Bronchial epithelial cell (primary cell): ENCODE measurements around the gene TMEM117. TPM values are rescaled to one million over a fixed set of nuclear protein-coding genes. Genes with fewer than 3 reads are reported as not detected.
A peak's percentile ranks its signal among the peaks of the same experiment; 100 is the strongest.

Experiments
- DNase-seq: peaks from one replicate; pipeline ENCODE4 v3.0.0-alpha.2; 2010; ENCODE audit warnings: low read depth
- FAIRE-seq: peaks from 2 replicates; lab custom pipeline; 2011; peaks lifted over from hg19 to GRCh38; lab: Jason Lieb, UNC
- H3K27me3 ChIP-seq: 2 replicates; pipeline ENCODE4 v1.5.1; 2011; ENCODE audit warnings: low read length; ENCODE audit not compliant: control insufficient read depth, insufficient read depth
- H3K36me3 ChIP-seq: 2 replicates; pipeline ENCODE4 v1.5.1; 2011; ENCODE audit warnings: low read length; ENCODE audit not compliant: control insufficient read depth, insufficient read depth
- H3K4me3 ChIP-seq: 2 replicates; pipeline ENCODE4 v1.5.1; 2011; ENCODE audit warnings: mild to moderate bottlenecking, low read depth, low read length, control low read depth
- CTCF ChIP-seq: IDR thresholded peaks from 2 replicates; pipeline ENCODE4 v1.5.1; 2011; ENCODE audit warnings: mild to moderate bottlenecking, moderate library complexity, low read length, control low read depth, inconsistent platforms; ENCODE audit not compliant: insufficient read depth, severe bottlenecking
- total RNA-seq: library from RNA; depleted of rRNA; stranded (reverse); fragments of >200 nt; gene quantifications from 2 replicates; pipeline ENCODE4 v1.2.1, GENCODE V29; 2014

Gene TMEM117
- total RNA-seq, 1 donor from 2014 or later, result 6.6 TPM

GRCh38 chr12:43893670-43894069 is 57.8 kb downstream of the TMEM117 start:
- peak; percentile 82 for DNase-seq
- no peaks in the 10 kb centered on the region for H3K36me3 ChIP-seq

GRCh38 chr12:43895580-43896206 is 59.8 kb downstream of the TMEM117 start:
- TF ChIP-seq CTCF, result no peak
- DNase-seq (no peak), FAIRE-seq (no peak)
- Histone ChIP-seq H3K27me3 (no peaks in the 10 kb centered on the region), H3K36me3 (no peaks in the 10 kb centered on the region), H3K4me3 (no peak overlapping the region)

More at GRCh38 chr12:43893670-43894069, 57.8 kb downstream of the TMEM117 start:
- H3K4me3 ChIP-seq, result no peak overlapping the region
- FAIRE-seq, result no peak
- TF ChIP-seq CTCF, result no peak
- no peaks in the 10 kb centered on the region for H3K27me3 ChIP-seq

DNA sequence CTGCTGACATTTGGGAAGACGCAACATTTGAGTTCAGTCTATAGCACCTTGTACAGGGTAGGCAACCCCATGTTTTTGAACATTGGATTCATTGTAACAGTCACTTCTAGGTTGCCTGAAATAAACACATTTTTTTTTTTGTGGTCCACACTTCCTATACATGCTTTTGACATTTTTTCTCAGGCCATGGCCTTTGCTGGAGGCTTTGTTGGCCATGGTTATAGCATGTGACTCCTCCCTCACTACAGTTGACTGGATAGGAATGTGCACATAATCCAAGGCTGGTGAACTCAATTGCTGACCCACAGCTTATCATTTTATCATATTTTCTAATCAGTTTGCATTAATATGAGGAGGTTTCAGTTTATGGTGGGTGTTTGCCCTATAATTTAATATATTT is 60.6 kb downstream of the TMEM117 start:
- H3K4me3 ChIP-seq, result no peak overlapping the region
- FAIRE-seq, result no peak
- no peaks in the 10 kb centered on the region for H3K27me3 ChIP-seq
- no peak for TF ChIP-seq CTCF
- no peaks in the 10 kb centered on the region for H3K36me3 ChIP-seq
- no peak for DNase-seq

DNA sequence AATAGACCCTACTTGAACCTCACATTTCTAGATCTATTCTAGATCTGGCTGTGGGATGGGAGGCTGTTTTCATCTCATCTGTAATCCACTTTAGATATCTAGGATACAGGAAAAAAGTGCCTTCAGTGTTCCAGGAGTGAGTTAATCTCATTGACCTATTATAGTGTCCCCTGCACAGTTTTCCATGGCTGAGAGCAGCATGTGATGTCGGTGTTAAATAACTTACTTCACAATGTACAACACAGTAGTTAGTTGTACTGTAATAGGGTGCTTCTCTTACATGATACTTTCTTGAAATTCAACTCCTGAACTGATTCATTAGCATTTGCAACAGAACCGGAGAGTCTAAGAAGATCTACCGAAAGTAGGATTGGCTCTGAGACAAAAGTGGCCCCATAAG is 62.6 kb downstream of the TMEM117 start:
- FAIRE-seq (no peak), DNase-seq (no peak)
- Histone ChIP-seq H3K4me3 (no peak overlapping the region), H3K27me3 (no peaks in the 10 kb centered on the region), H3K36me3 (no peaks in the 10 kb centered on the region)
- no peak for TF ChIP-seq CTCF

DNA sequence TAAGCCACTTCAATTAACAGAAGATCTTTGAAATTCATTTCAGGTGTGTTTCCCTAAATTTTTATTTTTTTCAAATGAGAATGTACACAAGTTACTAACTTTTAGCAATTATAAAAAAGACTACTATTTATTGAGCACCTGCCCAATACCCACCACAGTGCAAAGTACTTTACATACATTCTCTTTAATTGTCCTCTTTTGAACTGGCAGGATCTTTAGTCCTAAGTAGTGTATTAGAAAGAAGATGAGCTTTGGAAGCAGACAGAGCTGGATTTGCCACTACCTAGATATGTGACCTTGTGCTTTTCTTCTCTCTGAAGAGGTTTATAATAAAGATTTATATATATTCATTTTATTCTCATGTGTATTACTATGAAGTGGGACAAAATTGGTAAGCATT is 63.7 kb downstream of the TMEM117 start:
- FAIRE-seq, result no peak
- no peaks in the 10 kb centered on the region for H3K27me3 ChIP-seq
- no peak for DNase-seq

More for the DNA sequence above, 63.7 kb downstream of the TMEM117 start:
- Histone ChIP-seq H3K4me3 (no peak overlapping the region), H3K36me3 (no peaks in the 10 kb centered on the region)
- TF ChIP-seq CTCF, result no peak
